IMR-90 (cell line): Measurements from ENCODE around the gene SERHL2. TPM values are rescaled to one million over a fixed set of nuclear protein-coding genes. Genes with fewer than 3 reads are reported as not detected.

Experiments used
- ATAC-seq: fragments of 200-7000 bp; cut with Tn5 transposase; 2 replicates; pipeline ENCODE4 v1.9.1; 2020; ENCODE audit warnings: low read depth, mild to moderate bottlenecking, moderate library complexity
- BruUV-seq: library from RNA; stranded (reverse); fragments of 400-500 nt; replicated peaks from 2 replicates; lab custom pipeline; 2021; lab: Mats Ljungman, UMichigan
- CTCF ChIA-PET: fragments of 300-600 bp; formaldehyde crosslinking; extraction: SDS; loops from one replicate; lab custom pipeline; 2021; ENCODE audit warnings: antibody characterized with exemption; lab: Yijun Ruan, JAX
- POLR2A ChIA-PET: fragments of 300-600 bp; sonication (Branson Sonifier 250); formaldehyde crosslinking; loops from one replicate; lab custom pipeline; 2022; ENCODE audit warnings: antibody characterized with exemption; ENCODE audit not compliant: unreplicated experiment; lab: Charles Lee
- DNase-seq: peaks from one replicate; pipeline ENCODE4 v3.0.0; 2013
- H2AFZ ChIP-seq: replicated peaks from 2 replicates; pipeline ENCODE3; 2013; ENCODE audit warnings: low read length, mild to moderate bottlenecking; ENCODE audit not compliant: poor library complexity
- H2AK5ac ChIP-seq: 2 replicates; pipeline ENCODE4 v1.6.1; 2013; ENCODE audit warnings: low read depth, low read length, inconsistent platforms
- H2AK9ac ChIP-seq: replicated peaks from 2 replicates; pipeline ENCODE3; 2013; ENCODE audit warnings: mild to moderate bottlenecking, low read depth, low read length, moderate library complexity; ENCODE audit not compliant: poor library complexity
- H2BK120ac ChIP-seq: 2 replicates; pipeline ENCODE4 v1.6.1; 2013; ENCODE audit warnings: low read depth, low read length, inconsistent platforms
- H2BK15ac ChIP-seq: 3 replicates; pipeline ENCODE4 v1.6.1; 2013; ENCODE audit warnings: low read depth, low read length, inconsistent platforms
- H2BK20ac ChIP-seq: 2 replicates; pipeline ENCODE4 v1.6.1; 2013; ENCODE audit warnings: low read depth, mild to moderate bottlenecking, inconsistent platforms, low read length, moderate library complexity
- H2BK5ac ChIP-seq: 2 replicates; pipeline ENCODE4 v1.6.1; 2013; ENCODE audit warnings: mild to moderate bottlenecking, low read depth, low read length, inconsistent platforms; ENCODE audit not compliant: poor library complexity, severe bottlenecking
- H3K14ac ChIP-seq: replicated peaks from 2 replicates; pipeline ENCODE4 v1.6.1; 2013; ENCODE audit warnings: low read depth, low read length, inconsistent platforms
- H3K18ac ChIP-seq: 2 replicates; pipeline ENCODE4 v1.6.1; 2013; ENCODE audit warnings: low read depth, low read length, control low read depth
- H3K23ac ChIP-seq: 2 replicates; pipeline ENCODE4 v1.6.1; 2013; ENCODE audit warnings: low read depth, low read length, inconsistent platforms
- H3K27ac ChIP-seq: 2 replicates; pipeline ENCODE4 v1.5.1; 2013; ENCODE audit warnings: mild to moderate bottlenecking, control low read depth, low read length; ENCODE audit not compliant: insufficient read depth
- H3K27me3 ChIP-seq: 2 replicates; pipeline ENCODE4 v1.6.1; 2013; ENCODE audit warnings: low read length; ENCODE audit not compliant: control insufficient read depth, insufficient read depth
- H3K36me3 ChIP-seq: 2 replicates; pipeline ENCODE4 v1.6.1; 2013; ENCODE audit warnings: low read length, mixed read lengths; ENCODE audit not compliant: control insufficient read depth, insufficient read depth
- H3K4ac ChIP-seq: 2 replicates; pipeline ENCODE4 v1.6.1; 2013; ENCODE audit warnings: low read depth, low read length, inconsistent platforms
- H3K4me1 ChIP-seq: 2 replicates; pipeline ENCODE4 v1.6.1; 2013; ENCODE audit warnings: low read length, mixed read lengths; ENCODE audit not compliant: control insufficient read depth, insufficient read depth
- H3K4me2 ChIP-seq: 2 replicates; pipeline ENCODE4 v1.6.1; 2013; ENCODE audit warnings: low read depth, mild to moderate bottlenecking, control low read depth, low read length, moderate library complexity
- H3K4me3 ChIP-seq: 2 replicates; pipeline ENCODE4 v1.5.1; 2013; ENCODE audit warnings: low read depth, mild to moderate bottlenecking, control low read depth, low read length, moderate library complexity; ENCODE audit not compliant: insufficient read depth
- H3K56ac ChIP-seq: 2 replicates; pipeline ENCODE4 v1.6.1; 2013; ENCODE audit warnings: low read length, inconsistent platforms; ENCODE audit not compliant: insufficient read depth; ENCODE audit errors: extremely low read depth
- H3K79me1 ChIP-seq, 2 experiments: 2 replicates each; pipeline ENCODE4 v1.6.1; 2013; ENCODE audit warnings: low read length in 2 of 2, inconsistent platforms in 1 of 2, low read depth in 1 of 2
- H3K9ac ChIP-seq: 2 replicates; pipeline ENCODE4 v1.6.1; 2013; ENCODE audit warnings: low read depth, low read length, control low read depth
- H3K9me1 ChIP-seq: 2 replicates; pipeline ENCODE4 v1.6.1; 2013; ENCODE audit warnings: low read length, inconsistent platforms; ENCODE audit not compliant: insufficient read depth
- H3K9me3 ChIP-seq: 2 replicates; pipeline ENCODE4 v1.6.1; 2013; ENCODE audit warnings: low read length; ENCODE audit not compliant: control insufficient read depth, insufficient read depth
- H4K20me1 ChIP-seq: 2 replicates; pipeline ENCODE4 v1.6.1; 2013; ENCODE audit warnings: low read length, inconsistent platforms; ENCODE audit not compliant: insufficient read depth
- H4K5ac ChIP-seq: 2 replicates; pipeline ENCODE4 v1.6.1; 2013; ENCODE audit warnings: mild to moderate bottlenecking, low read depth, low read length, control low read depth
- H4K8ac ChIP-seq, 2 experiments: 2 replicates each; pipeline ENCODE4 v1.6.1; 2013; ENCODE audit warnings: low read depth in 2 of 2, low read length in 2 of 2, control low read depth in 1 of 2, inconsistent platforms in 1 of 2
- H4K91ac ChIP-seq: 2 replicates; pipeline ENCODE4 v1.6.1; 2013; ENCODE audit warnings: low read depth, low read length, inconsistent platforms; ENCODE audit not compliant: insufficient read depth
- MAZ ChIP-seq: IDR thresholded peaks from 2 replicates; pipeline ENCODE4 v1.6.1; 2012; ENCODE audit warnings: low read depth, mild to moderate bottlenecking, low read length, improper control_type of control experiment, moderate library complexity, borderline replicate concordance
- NFE2L2 ChIP-seq: fragments of 150-350 bp; IDR thresholded peaks from 2 replicates; pipeline ENCODE4 v1.6.1; 2016; ENCODE audit warnings: low read depth, mild to moderate bottlenecking, low read length
- POLR2A ChIP-seq: IDR thresholded peaks from 2 replicates; pipeline ENCODE4 v1.6.1; 2012; ENCODE audit warnings: mild to moderate bottlenecking, low read depth, low read length
- WGBS, 2 experiments: methylation state at CpG; one replicate each; pipeline versions ENCODE4 v1.1.5 to v1.1.7; 2013; ENCODE audit warnings: missing lambda C conversion rate in 2 of 2; ENCODE audit not compliant: insufficient read length in 1 of 2; ENCODE audit errors: extremely low coverage in 2 of 2; 5-methylcytosine and 5-hydroxymethylcytosine counted together
- dilution Hi-C: fragments of 300-500 bp; cut with HindIII; formaldehyde crosslinking; loops from one replicate; pipeline ENCODE4 v1.14.3; 2018; ENCODE audit warnings: low sequenced_read_pairs; ENCODE audit not compliant: unreplicated experiment
- in situ Hi-C: fragments of 300-500 bp; cut with MboI; formaldehyde crosslinking; loops from 3 replicates; pipeline ENCODE4 v1.14.3; 2019; ENCODE audit warnings: low sequenced_read_pairs, inconsistent platforms, mixed read lengths
- intact Hi-C: fragments of 100-400 bp; cut with micrococcal nuclease; formaldehyde crosslinking; loops from 2 replicates; pipeline ENCODE4 v1.10.0; 2022
- polyA plus RNA-seq, 3 experiments: library from polyadenylated mRNA; depleted of rRNA; stranded (reverse); fragments of >200 nt; gene quantifications; 2 replicates each; pipeline ENCODE4 v1.2.3, GENCODE V29; 2012; ENCODE audit warnings: low replicate concordance in 1 of 3
- total RNA-seq: library from RNA; depleted of rRNA; stranded (reverse); fragments of >200 nt; gene quantifications from 2 replicates; pipeline ENCODE4 v1.2.3, GENCODE V29; 2012

SERHL2 gene
- total and polyA plus RNA-seq, 2 of the 4 experiments (the other 2 are of a cell fraction) = 4.5 to 5.0 TPM

GRCh38 chr22:42581762-42582716 lies 28.3 kb downstream of the SERHL2 start:
- no peaks in the 10 kb centered on the region for H4K20me1 ChIP-seq
- TF ChIP-seq MAZ (peak; percentile 68; the same call in 1 of the 2 replicates), POLR2A (peak; percentile 62), NFE2L2 (no peak)
- peak overlapping the region; percentile 59 for H3K9ac ChIP-seq
- ATAC-seq (peak; percentile 96), DNase-seq (peak; percentile 59)
- no peak overlapping the region for H3K56ac ChIP-seq
- H3K4me3 ChIP-seq = peak overlapping the region; percentile 67
- H2BK20ac ChIP-seq = no peak overlapping the region
- peak overlapping the region; percentile 81 for H2AFZ ChIP-seq
- H4K5ac ChIP-seq = no peak overlapping the region
- H3K4ac ChIP-seq = peak overlapping the region; percentile 38; the same call in 1 of the 2 replicates
- no TSS peak for BruUV-seq
- POLR2A ChIA-PET = no interaction called here
- H4K91ac ChIP-seq = no peak overlapping the region
- peaks cover 3 to 11% of the 10 kb centered on the region in 2 experiments; a peak in 3 of 4 replicates for H3K79me1 ChIP-seq
- no peak overlapping the region for H2BK15ac ChIP-seq
- CTCF ChIA-PET = no interaction called here
- intact Hi-C loops (no loop called here), in situ Hi-C loops (no loop called here), dilution Hi-C loops (no loop called here)
- H3K23ac ChIP-seq = no peak overlapping the region
- H3K4me1 ChIP-seq = peaks cover 6% of the 10 kb centered on the region; the same call in 1 of the 2 replicates
- no peaks in the 10 kb centered on the region for H3K9me1 ChIP-seq
- WGBS, 2 experiments = 7% methylated on average over 31 of the region's 64 CpGs; no CpG with 5 or more reads in 1 of the 2 experiments
- no peak overlapping the region for H3K18ac ChIP-seq
- peaks cover 49% of the 10 kb centered on the region for H3K36me3 ChIP-seq
- H2AK5ac ChIP-seq = peak overlapping the region; percentile 78; the same call in 1 of the 2 replicates
- peak overlapping the region; percentile 95 for H3K4me2 ChIP-seq
- H2BK5ac ChIP-seq = no peak overlapping the region
- H3K9me3 ChIP-seq = no peaks in the 10 kb centered on the region
- H3K27me3 ChIP-seq = no peaks in the 10 kb centered on the region
- peak overlapping the region in 1 of 2 experiments; percentile 75; a peak in 1 of 4 replicates for H4K8ac ChIP-seq
- H3K14ac ChIP-seq = 0 out of 2 replicates have a peak overlapping the region, but pooled peaks have one; percentile 67
- H2AK9ac ChIP-seq = no peak overlapping the region
- H2BK120ac ChIP-seq = no peak overlapping the region
- peak overlapping the region; percentile 41 for H3K27ac ChIP-seq
